ENCODE measurements around the gene CORO1C. TPM values are rescaled to one million over a fixed set of nuclear protein-coding genes. Genes with fewer than 3 reads are reported as not detected.

The CORO1C gene
- total RNA-seq, 1 experiment from 2014 or later: 14.9 TPM

GRCh38 chr12:108612788-108613282 is 118.5 kb downstream of the CORO1C start:
- Histone ChIP-seq H3K36me3 (ENCODE audit: insufficient read depth, low read length) (no peaks in the 10 kb centered on the region), H3K4me1 (ENCODE audit: low read length) (no peaks in the 10 kb centered on the region), H3K9me3 (ENCODE audit: low read length) (peaks cover 4% of the 10 kb centered on the region; the same call in 1 of the 2 replicates), H3K9me2 (replicated peaks; ENCODE audit: insufficient read depth, low read length) (no peaks in the 10 kb centered on the region), H2AFZ (ENCODE audit: low read length) (no peak overlapping the region), H3K9ac (ENCODE audit: low read length) (no peak overlapping the region), H3K27me3 (ENCODE audit: low read length) (no peaks in the 10 kb centered on the region; the same call in 1 of the 2 replicates), H4K20me1 (ENCODE audit: insufficient read depth, low read depth, low read length) (no peaks in the 10 kb centered on the region), H3K4me3 (ENCODE audit: low read length) (no peak overlapping the region), H3K27ac (ENCODE audit: low read length) (no peak overlapping the region), H3K79me2 (ENCODE audit: low read length) (no peaks in the 10 kb centered on the region), H3K4me2 (ENCODE audit: low read depth, low read length, poor library complexity, severe bottlenecking) (no peak overlapping the region)
- no peak for DNase-seq

GRCh38 chr12:108611884-108612415 is 119.4 kb downstream of the CORO1C start:
- peak; percentile 85 for DNase-seq
- Histone ChIP-seq H3K9ac (ENCODE audit: low read length) (no peak overlapping the region), H4K20me1 (ENCODE audit: insufficient read depth, low read depth, low read length) (no peaks in the 10 kb centered on the region), H3K4me2 (ENCODE audit: low read depth, low read length, poor library complexity, severe bottlenecking) (no peak overlapping the region), H3K79me2 (ENCODE audit: low read length) (no peaks in the 10 kb centered on the region), H3K9me2 (replicated peaks; ENCODE audit: insufficient read depth, low read length) (no peaks in the 10 kb centered on the region), H3K4me1 (ENCODE audit: low read length) (no peaks in the 10 kb centered on the region), H3K27ac (ENCODE audit: low read length) (no peak overlapping the region), H3K4me3 (ENCODE audit: low read length) (no peak overlapping the region), H3K27me3 (ENCODE audit: low read length) (no peaks in the 10 kb centered on the region; the same call in 1 of the 2 replicates), H3K36me3 (ENCODE audit: insufficient read depth, low read length) (no peaks in the 10 kb centered on the region), H2AFZ (ENCODE audit: low read length) (no peak overlapping the region), H3K9me3 (ENCODE audit: low read length) (peaks cover 4% of the 10 kb centered on the region; the same call in 1 of the 2 replicates)

- H3K4me1 ChIP-seq (ENCODE audit: low read length): no peaks in the 10 kb centered on the region
- no peaks in the 10 kb centered on the region for H3K36me3 ChIP-seq (ENCODE audit: insufficient read depth, low read length)
- peaks cover 4% of the 10 kb centered on the region; the same call in 1 of the 2 replicates for H3K9me3 ChIP-seq (ENCODE audit: low read length)
- H3K27me3 ChIP-seq (ENCODE audit: low read length): no peaks in the 10 kb centered on the region; the same call in 1 of the 2 replicates
- H4K20me1 ChIP-seq (ENCODE audit: insufficient read depth, low read depth, low read length): no peaks in the 10 kb centered on the region
- no peak overlapping the region for H3K27ac ChIP-seq (ENCODE audit: low read length)
- H2AFZ ChIP-seq (ENCODE audit: low read length): no peak overlapping the region
- no peak overlapping the region for H3K4me3 ChIP-seq (ENCODE audit: low read length)
- no peak for DNase-seq
- H3K4me2 ChIP-seq (ENCODE audit: low read depth, low read length, poor library complexity, severe bottlenecking): no peak overlapping the region
- no peak overlapping the region for H3K9ac ChIP-seq (ENCODE audit: low read length)
- H3K9me2 ChIP-seq (replicated peaks; ENCODE audit: insufficient read depth, low read length): no peaks in the 10 kb centered on the region
- H3K79me2 ChIP-seq (ENCODE audit: low read length): no peaks in the 10 kb centered on the region
Observed at GRCh38 chr12:108610856-108611605, 120.3 kb downstream of the CORO1C start.

- Histone ChIP-seq H3K9ac (ENCODE audit: low read length) (no peak overlapping the region), H3K79me2 (ENCODE audit: low read length) (no peaks in the 10 kb centered on the region), H3K36me3 (ENCODE audit: insufficient read depth, low read length) (no peaks in the 10 kb centered on the region), H3K9me3 (ENCODE audit: low read length) (no peaks in the 10 kb centered on the region), H2AFZ (ENCODE audit: low read length) (no peak overlapping the region), H4K20me1 (ENCODE audit: insufficient read depth, low read depth, low read length) (no peaks in the 10 kb centered on the region), H3K9me2 (replicated peaks; ENCODE audit: insufficient read depth, low read length) (no peaks in the 10 kb centered on the region), H3K27ac (ENCODE audit: low read length) (no peak overlapping the region), H3K4me1 (ENCODE audit: low read length) (no peaks in the 10 kb centered on the region), H3K4me3 (ENCODE audit: low read length) (no peak overlapping the region), H3K4me2 (ENCODE audit: low read depth, low read length, poor library complexity, severe bottlenecking) (no peak overlapping the region), H3K27me3 (ENCODE audit: low read length) (no peaks in the 10 kb centered on the region; the same call in 1 of the 2 replicates)
- no peak for DNase-seq
Observed at GRCh38 chr12:108610336-108610815, 120.9 kb downstream of the CORO1C start.

- Histone ChIP-seq H3K4me1 (ENCODE audit: low read length) (no peaks in the 10 kb centered on the region), H3K9me2 (replicated peaks; ENCODE audit: insufficient read depth, low read length) (no peaks in the 10 kb centered on the region), H3K27me3 (ENCODE audit: low read length) (no peaks in the 10 kb centered on the region; the same call in 1 of the 2 replicates), H3K36me3 (ENCODE audit: insufficient read depth, low read length) (no peaks in the 10 kb centered on the region), H4K20me1 (ENCODE audit: insufficient read depth, low read depth, low read length) (no peaks in the 10 kb centered on the region), H3K4me3 (ENCODE audit: low read length) (no peak overlapping the region), H3K27ac (ENCODE audit: low read length) (no peak overlapping the region), H3K79me2 (ENCODE audit: low read length) (no peaks in the 10 kb centered on the region), H3K9me3 (ENCODE audit: low read length) (no peaks in the 10 kb centered on the region), H3K4me2 (ENCODE audit: low read depth, low read length, poor library complexity, severe bottlenecking) (no peak overlapping the region), H2AFZ (ENCODE audit: low read length) (no peak overlapping the region), H3K9ac (ENCODE audit: low read length) (no peak overlapping the region)
- DNase-seq: no peak
Observed at GRCh38 chr12:108609537-108610335, 121.6 kb downstream of the CORO1C start.

- Histone ChIP-seq H3K27ac (ENCODE audit: low read length) (no peak overlapping the region), H3K36me3 (ENCODE audit: insufficient read depth, low read length) (no peaks in the 10 kb centered on the region), H3K9ac (ENCODE audit: low read length) (no peak overlapping the region), H3K9me3 (ENCODE audit: low read length) (no peaks in the 10 kb centered on the region), H3K79me2 (ENCODE audit: low read length) (no peaks in the 10 kb centered on the region), H3K9me2 (replicated peaks; ENCODE audit: insufficient read depth, low read length) (no peaks in the 10 kb centered on the region), H3K4me2 (ENCODE audit: low read depth, low read length, poor library complexity, severe bottlenecking) (no peak overlapping the region), H3K27me3 (ENCODE audit: low read length) (no peaks in the 10 kb centered on the region; the same call in 1 of the 2 replicates), H3K4me3 (ENCODE audit: low read length) (no peak overlapping the region), H4K20me1 (ENCODE audit: insufficient read depth, low read depth, low read length) (no peaks in the 10 kb centered on the region), H2AFZ (ENCODE audit: low read length) (no peak overlapping the region), H3K4me1 (ENCODE audit: low read length) (no peaks in the 10 kb centered on the region)
- DNase-seq: no peak
Observed at GRCh38 chr12:108608616-108609015, 122.7 kb downstream of the CORO1C start.

- H3K9me3 ChIP-seq (ENCODE audit: low read length): no peaks in the 10 kb centered on the region
- no peaks in the 10 kb centered on the region for H3K9me2 ChIP-seq (replicated peaks; ENCODE audit: insufficient read depth, low read length)
- no peak overlapping the region for H2AFZ ChIP-seq (ENCODE audit: low read length)
- no peaks in the 10 kb centered on the region for H3K36me3 ChIP-seq (ENCODE audit: insufficient read depth, low read length)
- H3K4me1 ChIP-seq (ENCODE audit: low read length): no peaks in the 10 kb centered on the region
- DNase-seq: no peak
- no peak overlapping the region for H3K4me3 ChIP-seq (ENCODE audit: low read length)
- no peak overlapping the region for H3K9ac ChIP-seq (ENCODE audit: low read length)
- no peak overlapping the region for H3K27ac ChIP-seq (ENCODE audit: low read length)
- H3K79me2 ChIP-seq (ENCODE audit: low read length): no peaks in the 10 kb centered on the region
- no peaks in the 10 kb centered on the region for H4K20me1 ChIP-seq (ENCODE audit: insufficient read depth, low read depth, low read length)
- H3K4me2 ChIP-seq (ENCODE audit: low read depth, low read length, poor library complexity, severe bottlenecking): no peak overlapping the region
- no peaks in the 10 kb centered on the region; the same call in 1 of the 2 replicates for H3K27me3 ChIP-seq (ENCODE audit: low read length)
Observed at GRCh38 chr12:108607981-108608600, 123.2 kb downstream of the CORO1C start.

Data from Karpas-422 (cell line).